ENCODE measurements around the gene EDN2. TPM values are rescaled to one million over a fixed set of nuclear protein-coding genes. Genes with fewer than 3 reads are reported as not detected.

Gene EDN2
- total RNA-seq, 1 experiment from 2014 or later: not detected

- Histone ChIP-seq H3K4me3 (ENCODE audit: low read depth, low read length, poor library complexity, severe bottlenecking) (no peak overlapping the region), H3K9me3 (ENCODE audit: low read depth, low read length, poor library complexity, severe bottlenecking) (no peaks in the 10 kb centered on the region), H3K27me3 (replicated peaks; ENCODE audit: insufficient read depth, low read depth, low read length, poor library complexity) (no peaks in the 10 kb centered on the region), H3K4me1 (ENCODE audit: insufficient read depth, low read length, poor library complexity, severe bottlenecking) (peaks cover 7% of the 10 kb centered on the region), H3K36me3 (ENCODE audit: insufficient read depth, low read length, poor library complexity, severe bottlenecking) (no peaks in the 10 kb centered on the region), H3K27ac (ENCODE audit: low read depth, low read length, poor library complexity, severe bottlenecking) (no peak overlapping the region)
- intact Hi-C loops (cut with micrococcal nuclease; ENCODE audit: unreplicated experiment): loop anchor here (5.0 kb wide), 2 partner anchors 117 to 147 kb away; no protein-coding TSS in a partner anchor
- no peak for DNase-seq (ENCODE audit: low spot score)
- BruUV-seq (replicated peaks): no TSS peak
- ChIA-PET POLR2A (ENCODE audit: low non-redundant PET) (no interaction called here), CTCF (no interaction called here)
- TF ChIP-seq CTCF (conservative IDR thresholded peaks at IDR 0.05; ENCODE audit: low read depth, low read length) (no peak), EZH2 (IDR thresholded peaks at IDR 0.05; ENCODE audit: borderline replicate concordance, low read depth, low read length, poor library complexity, severe bottlenecking) (no peak)
These were observed 54.8 kb downstream of the EDN2 start for GRCh38 chr1:41429641-41430035.

Other genes with a start within 250 kb of the EDN2 start
- gene SCMH1, start 242.4 kb downstream of the EDN2 start, total RNA-seq (2021): 30.4 and 37.8 TPM in 2 replicates
- gene FOXO6, start 123.2 kb downstream of the EDN2 start, total RNA-seq (2021): 6.1 and 7.6 TPM in 2 replicates